Fibroblast of skin of right quadriceps (primary cell): Measurements from ENCODE around the gene AP2A2.
A peak's percentile ranks its signal among the peaks of the same experiment; 100 is the strongest.
"Not testable (repeated sequence)": the region's sequence is repeated elsewhere in the genome, so short reads cannot be mapped to it uniquely, and the experiment has no call there.

ENCODE experiments used
- DNase-seq: peaks from one replicate; pipeline ENCODE4 v3.0.0-alpha.2; 2013

AP2A2 gene

DNA sequence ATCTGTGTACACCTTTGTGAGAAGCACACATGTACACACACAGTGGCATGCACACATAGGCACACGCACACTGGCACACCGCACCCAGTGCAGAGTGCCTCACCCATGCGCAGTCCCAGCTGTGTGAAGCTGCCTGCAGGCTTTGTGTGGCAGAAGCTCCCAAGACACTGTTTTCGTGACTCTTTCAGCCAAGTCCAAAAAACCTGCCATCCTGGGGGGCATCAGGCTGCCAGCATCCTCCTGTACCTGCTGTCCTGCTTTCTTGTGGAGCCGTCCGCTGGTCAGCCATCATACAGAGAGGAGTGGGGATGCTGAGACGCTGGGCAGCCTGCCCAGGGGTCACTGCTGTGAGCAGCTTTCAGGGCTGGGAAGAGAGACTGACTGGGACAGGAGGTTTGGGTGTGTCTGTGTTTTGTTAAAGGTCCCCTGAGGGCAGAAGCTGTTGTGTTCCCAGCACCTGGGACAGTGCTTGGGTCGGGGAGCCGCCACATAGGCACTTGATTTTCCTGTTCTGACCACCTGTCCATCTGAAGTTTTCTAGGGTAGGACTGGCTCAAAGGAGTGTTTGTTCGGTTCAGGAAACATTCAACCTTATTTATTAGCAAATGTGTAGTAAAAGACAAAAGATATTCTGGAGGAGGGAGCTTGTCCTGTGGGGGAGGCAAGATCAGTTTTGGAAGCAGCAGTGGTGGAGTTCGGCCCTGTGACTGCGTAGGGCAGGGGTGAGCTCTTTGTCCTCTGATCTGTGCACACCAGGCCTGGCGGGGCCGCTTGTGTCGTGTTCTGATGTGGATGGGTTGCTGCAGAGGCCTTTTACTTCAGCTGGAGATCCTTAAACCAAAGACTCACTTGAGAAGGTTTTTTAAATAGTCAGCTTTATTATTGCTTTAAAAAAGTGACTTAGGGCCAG lies 29.7 kb downstream of the AP2A2 start:
- no peak for DNase-seq

DNA sequence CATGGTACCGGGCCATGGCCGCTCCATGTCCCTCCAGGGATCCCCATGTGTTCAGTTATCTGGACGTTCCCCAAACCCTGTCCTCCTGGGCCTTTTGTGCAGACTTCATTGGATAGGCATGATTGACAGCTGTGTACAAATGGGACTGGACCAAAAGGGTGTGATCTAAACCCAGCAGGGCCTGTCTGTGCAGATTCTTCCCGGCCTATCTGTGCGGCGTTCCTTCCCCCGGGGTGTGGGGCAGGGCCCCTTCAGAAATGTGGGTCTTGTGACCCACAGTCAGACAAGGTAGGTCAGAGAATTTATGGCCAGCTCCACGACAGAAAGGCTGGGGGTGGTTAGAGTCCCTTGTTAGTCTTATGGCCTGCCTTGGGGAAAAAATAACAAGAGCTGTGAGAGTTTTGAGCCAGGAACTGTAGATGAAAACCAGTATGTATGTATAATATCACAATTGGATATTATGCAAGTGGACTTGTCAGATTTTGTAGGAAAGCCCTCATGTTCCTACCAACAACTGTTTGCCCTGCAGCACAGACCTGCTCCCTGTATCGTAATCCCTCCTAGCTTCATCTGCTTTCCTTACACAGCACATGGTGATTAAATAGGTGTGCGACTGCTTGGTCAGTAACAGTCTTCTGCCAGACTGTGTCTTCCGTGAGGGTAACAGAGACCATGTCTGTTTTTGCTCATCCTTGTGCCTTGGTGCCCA lies 31.7 kb downstream of the AP2A2 start:
- DNase-seq, result no peak

DNA sequence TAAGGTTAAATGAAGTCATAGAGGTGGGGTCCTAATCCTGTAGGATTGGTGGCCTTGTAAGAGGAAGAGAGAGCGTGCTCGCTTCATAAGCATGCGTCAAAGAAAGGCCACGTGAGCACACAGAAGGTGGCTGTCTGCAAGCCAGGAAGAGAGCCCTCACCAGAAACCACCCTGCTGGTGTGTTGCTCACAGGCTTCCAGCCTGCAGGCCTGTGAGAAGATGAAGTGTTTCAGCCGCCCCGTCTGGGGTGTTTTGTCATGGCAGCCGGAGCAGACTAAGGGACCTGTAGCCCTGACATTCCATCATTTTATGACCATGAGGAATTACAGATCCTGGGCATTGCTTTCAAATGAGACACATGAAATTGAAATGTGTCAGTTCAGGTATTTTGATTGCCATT lies 32.4 kb downstream of the AP2A2 start:
- no peak for DNase-seq

DNA sequence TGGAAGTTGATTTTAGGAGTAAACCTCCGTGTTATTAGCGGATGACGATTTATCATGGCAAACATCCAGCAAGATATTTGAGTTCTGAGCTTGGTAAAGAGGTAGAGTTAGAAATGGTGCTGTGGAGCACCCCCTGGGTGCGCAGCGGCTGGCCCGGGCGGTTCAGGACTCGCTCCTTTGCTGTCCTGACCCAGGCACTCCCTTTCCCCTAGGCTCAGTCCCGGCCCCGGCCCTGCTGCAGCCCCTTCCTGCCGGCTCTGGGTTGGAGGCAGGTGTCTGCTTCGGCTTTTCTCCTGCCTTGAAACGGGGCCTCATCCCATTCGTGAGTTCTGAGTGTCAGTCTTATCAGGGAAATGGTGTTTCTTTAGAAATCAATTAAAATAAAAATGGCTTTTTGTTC lies 33.4 kb downstream of the AP2A2 start:
- no peak for DNase-seq

DNA sequence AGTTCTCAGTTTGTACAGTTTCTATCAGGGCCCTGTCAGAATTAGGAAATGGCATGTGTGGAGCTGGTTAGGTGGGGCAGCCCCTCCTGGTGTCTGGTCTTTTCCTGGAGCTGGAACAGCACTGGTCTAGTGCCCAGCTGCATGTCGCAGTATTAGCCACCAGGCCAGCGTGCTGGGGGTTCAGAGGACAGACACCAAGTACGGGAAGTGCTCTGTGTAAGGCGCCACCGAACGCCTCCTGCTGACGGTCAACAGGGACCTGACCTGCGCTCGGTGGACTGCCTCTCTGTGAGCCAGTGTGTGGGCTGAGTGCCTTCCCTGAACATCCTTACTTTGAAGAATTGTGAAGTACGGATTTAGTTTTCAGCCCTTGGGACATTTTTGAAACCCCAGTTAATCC lies 33.9 kb downstream of the AP2A2 start:
- DNase-seq, result no peak

DNA sequence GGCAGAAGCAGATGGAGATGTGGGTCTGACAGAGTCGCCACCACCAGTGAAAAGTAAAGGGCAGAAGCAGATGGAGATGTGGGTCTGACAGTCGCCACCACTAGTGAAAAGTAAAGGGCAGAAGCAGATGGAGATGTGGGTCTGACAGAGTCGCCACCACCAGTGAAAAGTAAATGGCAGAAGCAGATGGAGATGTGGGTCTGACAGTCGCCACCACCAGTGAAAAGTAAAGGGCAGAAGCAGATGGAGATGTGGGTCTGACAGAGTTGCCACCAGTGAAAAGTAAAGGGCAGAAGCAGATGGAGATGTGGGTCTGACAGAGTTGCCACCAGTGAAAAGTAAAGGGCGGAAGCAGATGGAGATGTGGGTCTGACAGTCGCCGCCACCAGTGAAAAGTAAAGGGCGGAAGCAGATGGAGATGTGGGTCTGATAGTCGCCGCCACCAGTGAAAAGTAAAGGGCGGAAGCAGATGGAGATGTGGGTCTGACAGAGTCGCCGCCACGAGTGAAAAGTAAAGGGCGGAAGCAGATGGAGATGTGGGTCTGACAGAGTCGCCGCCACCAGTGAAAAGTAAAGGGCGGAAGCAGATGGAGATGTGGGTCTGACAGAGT lies 35.7 kb downstream of the AP2A2 start:
- DNase-seq, result not testable (repeated sequence)

DNA sequence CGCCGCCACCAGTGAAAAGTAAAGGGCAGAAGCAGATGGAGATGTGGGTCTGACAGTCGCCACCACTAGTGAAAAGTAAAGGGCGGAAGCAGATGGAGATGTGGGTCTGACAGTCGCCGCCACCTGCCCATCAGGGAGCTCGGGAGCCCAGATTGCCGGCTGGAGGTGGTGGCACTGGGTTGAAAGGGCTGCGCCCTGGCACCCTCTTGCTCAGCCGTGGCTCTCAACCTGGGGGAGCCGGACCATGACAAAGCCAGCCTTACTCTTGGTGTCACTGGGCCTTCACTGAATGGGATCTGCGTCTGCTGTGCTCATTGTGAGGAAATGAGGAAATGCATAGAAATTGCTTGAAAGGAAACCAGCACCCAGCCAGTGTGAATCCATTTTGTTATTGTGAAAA lies 36.3 kb downstream of the AP2A2 start:
- no peak for DNase-seq

DNA sequence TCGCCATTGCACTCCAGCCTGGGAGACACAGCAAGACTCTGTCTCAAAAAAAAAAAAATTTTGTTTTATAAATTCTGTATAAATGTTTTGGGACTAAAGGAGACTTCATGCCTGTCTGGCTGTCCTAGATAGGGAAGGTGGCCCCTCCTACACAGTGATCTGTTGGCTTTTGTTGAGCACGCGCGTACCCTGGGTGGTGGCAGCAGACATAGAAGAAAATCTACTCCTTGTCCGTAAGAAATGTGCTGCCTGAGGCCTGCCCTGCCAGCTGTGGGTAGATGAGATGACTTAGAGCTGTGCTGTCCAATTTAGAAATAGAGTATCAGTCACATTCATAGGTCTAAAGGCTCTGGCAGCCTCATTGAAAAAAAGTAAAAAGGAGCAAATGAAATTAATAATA lies 37.0 kb downstream of the AP2A2 start:
- DNase-seq, result no peak

DNA sequence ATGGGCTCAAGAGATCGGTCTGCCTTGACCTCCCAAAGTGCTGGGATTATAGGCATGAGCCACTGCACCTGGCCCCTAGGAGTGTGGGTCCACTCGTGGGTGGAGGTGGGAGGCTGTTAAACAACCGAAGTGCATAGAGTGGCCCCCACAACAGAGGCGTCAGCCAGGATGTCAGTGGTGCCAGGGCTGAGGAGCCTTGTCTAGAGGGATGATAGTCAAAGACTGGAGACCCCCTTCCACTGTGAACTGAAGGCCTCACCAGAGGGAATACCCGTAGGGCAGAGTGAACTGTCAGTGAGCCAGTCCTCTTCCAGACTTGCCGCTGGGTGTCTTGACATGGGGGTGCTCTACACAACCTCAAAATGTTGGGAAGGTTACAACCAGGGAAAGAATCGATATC lies 38.2 kb downstream of the AP2A2 start:
- DNase-seq, result no peak

DNA sequence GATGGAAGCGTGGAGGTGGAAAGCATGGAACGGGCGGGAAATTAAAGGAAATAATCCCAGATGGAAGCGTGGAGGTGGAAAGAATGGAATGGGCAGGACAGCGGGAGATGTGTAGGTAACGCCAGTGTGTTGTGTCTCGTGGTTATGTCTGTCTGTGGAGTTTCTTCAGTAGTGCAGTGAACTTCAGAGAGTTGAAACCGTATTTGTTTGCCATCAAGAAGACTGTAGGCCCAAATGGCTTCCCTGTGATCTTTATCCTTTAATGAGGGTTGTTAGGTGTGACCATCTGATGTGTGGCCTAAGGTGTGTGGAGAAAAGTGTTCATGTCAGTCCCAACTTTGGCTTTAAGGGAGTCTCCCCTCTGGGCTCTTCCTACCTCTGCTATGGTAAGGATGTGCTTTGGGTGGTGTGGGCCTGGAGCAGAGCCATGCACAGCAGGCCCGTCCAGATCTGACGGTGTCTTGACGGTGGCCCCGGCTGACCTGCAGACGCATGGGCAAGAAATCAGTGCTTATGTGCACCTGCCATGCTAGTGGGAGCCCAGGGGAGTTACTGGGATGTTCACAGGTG lies 39.6 kb downstream of the AP2A2 start:
- DNase-seq, result no peak

DNA sequence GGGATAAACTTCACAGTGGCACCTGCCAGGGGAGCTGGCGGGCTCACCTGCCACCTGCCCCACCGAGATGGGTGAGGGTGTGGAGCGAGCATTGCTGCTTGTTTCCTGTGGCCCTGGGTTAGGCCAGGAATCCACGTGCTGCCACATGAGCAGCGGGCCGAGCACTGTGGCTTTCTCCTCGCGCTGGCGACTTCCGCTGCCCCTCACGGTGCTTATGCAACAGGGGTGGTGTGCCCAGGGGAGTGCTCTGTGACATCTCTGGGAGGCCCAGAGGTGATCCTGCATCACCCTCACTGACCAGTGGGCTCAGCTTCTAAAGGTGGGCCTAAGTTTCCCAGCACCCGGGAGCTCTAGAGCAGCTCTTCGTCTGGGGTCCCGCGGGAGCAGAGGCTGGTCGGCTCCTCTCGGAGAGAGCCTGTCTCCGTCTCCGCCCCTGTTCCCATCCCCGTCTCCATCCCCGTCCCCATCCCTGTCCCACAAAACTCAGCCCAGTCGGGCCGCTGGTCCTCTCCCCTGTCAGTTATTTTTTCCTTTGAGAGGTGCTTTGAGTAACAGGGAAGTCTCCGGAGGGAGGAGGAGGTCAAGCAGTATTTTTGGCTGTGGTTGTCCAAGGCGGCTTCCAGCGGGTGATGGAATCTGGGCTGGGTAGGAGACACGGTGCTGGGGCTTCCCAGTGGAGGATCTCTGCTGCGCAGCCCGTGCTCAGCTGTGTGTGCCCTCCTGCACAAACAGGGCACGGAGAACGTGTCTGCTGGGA lies 42.5 kb downstream of the AP2A2 start:
- DNase-seq, result no peak

DNA sequence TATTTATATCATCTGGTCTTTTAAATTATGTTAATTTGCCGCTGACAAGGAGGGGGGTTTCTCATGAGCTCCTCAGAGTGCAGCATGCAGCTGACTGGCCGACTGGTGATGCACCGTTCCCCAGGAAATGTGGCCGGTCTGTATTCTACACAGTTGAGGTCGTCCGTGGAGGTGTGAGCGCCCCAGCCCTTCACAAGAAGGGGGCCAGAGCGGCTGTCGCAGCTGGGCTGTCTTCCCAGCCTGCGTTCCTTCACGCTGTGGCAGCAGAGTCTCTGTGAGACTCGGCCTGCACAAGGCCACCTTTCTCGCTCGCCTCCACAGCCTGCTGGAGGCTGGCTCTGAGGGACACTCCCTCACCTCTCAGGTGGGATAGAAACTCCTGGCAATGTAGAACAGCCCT lies 43.2 kb downstream of the AP2A2 start:
- DNase-seq, result no peak

DNA sequence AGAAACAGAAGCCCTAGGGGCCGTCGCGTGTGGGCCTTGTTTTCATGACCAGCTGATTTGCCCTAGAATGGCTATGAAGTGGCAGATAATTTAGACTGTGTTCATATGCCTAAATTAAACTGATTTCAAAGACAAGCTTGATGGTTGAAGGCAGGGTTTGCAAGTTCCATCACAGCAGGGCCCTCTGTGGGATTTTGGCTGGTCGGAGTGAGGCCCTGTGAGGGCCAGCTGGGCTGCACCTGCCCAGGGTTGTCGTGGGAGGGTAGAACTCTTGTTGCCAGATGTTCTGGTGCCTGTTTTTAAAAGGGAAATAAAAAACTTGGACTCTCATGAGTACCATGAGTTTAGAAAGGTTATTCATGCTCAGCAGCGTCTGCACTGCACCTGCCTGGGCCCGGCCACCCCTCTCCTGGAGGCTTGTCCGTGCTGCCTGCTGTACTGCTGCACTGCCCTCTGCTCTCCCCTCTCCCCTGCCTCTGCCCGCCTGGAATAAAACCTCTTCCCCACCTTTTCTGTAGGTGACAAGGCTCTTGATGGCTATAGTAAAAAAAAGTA lies 44.1 kb downstream of the AP2A2 start:
- DNase-seq, result no peak

DNA sequence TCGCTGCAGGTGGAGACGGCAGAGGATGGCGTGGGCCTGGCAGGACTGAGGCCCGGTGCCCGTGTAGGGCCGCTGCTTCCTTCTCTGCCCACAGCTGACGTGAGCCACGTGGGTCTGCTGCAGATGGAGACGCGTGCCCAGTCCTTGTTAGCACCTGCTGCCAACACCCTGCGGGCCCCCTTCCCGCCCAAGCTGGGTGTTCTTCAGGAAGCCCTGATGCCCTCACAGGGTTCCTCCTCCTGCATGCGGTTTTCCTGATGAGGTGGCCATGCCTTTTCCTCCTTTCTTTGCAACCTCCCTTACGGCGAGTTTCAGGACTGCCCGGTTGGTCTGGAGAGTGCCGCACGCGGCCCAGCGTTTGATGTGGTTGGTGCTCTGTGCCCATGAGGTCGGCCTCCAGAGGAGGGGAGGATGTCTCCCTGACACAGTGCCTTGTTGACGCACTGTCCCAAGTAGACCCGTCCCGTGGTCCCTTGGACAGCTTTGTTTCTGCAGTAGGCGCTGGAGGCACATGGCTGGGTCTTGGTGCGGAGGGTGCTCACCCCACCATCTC lies 44.7 kb downstream of the AP2A2 start:
- DNase-seq, result no peak

DNA sequence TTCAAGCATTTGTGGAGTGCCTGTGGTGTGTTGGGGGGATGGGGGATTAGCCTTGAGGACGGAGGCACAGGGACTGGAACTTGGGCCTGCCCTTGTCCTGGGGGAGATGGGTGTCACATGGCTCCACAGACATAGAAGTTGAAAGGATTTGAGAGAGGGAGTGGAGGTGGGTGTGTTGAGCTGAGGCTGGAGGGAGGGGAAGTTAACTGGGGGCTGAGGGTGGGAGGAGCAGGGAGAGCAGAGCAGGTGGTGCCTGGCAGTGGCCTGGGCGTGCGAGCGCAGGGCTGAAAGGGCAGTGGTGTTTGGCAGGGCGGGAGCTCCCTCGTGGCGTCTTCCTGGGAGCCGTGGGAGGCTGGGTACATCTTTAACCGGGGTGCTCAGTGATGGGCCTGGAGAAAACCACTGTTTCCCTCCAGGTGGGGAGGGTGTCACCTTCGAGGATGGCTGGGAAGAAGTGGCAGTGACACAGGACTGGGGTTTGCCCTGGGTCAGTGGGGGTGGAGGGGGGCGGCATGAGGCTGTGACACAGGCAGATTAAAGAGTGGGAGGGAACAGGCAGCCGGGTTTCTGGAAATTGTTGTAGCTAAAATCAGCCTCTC lies 45.5 kb downstream of the AP2A2 start:
- no peak for DNase-seq

DNA sequence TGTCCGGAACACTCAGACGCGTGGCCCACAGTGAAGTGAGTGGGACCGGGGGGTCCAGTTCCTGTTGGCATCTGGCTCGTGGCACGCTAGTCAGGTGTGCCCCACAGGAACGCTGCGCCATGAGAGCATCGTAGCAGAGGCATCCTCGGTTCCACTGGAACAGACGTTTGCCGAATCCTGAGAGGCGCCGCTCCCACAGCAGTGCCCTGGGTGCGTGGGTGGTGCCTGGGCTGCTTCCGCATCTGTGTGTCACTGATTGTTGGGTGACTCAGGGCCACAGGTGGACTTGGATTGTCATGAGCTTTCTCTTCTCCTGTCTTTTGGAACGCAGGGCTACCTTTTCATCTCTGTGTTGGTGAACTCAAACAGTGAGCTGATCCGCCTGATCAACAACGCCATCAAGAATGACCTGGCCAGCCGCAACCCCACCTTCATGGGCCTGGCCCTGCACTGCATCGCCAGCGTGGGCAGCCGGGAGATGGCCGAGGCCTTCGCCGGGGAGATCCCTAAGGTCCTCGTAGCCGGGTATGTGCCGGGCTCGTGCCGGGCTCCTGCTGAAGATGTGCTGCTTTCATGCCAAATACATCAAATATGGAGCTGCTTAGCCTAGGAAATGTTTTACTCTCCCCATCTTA lies 46.2 kb downstream of the AP2A2 start:
- no peak for DNase-seq

DNA sequence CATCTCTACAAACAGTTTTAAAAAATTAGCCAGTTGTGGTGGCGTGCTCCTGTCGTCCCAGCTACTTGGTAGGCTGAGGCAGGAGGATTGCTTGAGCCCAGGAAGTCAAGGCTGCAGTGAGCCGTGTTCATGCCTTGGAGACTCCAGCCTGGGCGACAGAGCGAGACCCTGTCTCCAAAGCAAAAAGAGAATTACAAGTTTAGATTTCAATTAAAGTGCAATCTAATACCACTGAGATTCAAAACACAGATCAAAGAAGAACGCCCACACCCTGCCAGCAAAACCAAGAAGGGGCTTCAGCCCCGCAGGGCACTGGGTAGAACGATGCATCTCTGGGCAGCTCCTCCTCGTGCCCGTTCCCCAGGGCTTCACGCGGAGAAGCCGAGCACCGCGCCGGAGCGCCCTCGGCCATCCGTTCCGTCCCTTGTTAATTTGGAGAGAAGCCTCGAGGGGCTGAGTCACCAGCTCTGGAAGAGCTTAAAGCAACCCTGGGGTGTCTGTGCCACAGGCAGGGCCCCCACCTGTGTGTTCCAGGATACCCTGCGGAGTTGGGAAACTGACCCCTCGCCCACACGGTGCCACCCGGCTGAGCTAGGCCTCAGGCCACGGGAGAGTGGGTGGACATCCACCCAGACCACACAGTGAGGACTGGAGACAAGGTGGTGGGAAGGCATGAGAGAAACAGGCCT lies 47.0 kb downstream of the AP2A2 start:
- DNase-seq, result no peak

DNA sequence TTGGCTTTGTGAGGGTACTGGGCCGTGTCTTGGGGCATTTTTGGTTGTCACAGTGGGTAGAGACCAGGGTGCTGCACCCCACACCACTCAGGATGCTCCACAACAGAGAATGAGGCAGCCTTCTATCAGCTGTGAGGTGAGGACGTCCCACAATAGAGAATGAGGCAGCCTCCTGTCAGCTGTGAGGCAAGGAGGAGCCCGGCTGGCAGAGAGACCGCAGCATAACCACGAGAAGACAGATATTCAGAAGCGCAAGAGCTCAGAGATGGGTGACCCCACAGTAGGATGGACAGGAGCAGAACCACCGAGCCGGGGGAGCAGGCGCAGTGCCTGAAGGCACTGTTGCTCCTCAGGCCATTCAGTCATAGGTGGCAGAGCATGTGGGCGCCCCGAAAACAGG lies 47.6 kb downstream of the AP2A2 start:
- DNase-seq, result no peak

DNA sequence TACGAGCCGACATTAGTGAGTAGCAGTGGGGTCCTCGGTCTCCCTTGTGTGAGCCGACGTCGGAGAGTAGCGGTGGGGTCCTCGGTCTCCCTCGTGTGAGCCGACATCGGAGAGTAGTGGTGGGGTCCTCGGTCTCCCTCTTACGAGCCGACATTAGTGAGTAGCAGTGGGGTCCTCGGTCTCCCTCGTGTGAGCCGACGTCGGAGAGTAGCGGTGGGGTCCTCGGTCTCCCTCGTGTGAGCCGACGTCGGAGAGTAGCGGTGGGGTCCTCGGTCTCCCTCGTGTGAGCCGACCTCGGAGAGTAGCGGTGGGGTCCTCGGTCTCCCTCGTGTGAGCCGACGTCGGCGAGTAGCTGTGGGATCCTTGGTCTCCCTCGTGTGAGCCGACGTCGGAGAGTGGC lies 49.7 kb downstream of the AP2A2 start:
- DNase-seq, result not testable (repeated sequence)

DNA sequence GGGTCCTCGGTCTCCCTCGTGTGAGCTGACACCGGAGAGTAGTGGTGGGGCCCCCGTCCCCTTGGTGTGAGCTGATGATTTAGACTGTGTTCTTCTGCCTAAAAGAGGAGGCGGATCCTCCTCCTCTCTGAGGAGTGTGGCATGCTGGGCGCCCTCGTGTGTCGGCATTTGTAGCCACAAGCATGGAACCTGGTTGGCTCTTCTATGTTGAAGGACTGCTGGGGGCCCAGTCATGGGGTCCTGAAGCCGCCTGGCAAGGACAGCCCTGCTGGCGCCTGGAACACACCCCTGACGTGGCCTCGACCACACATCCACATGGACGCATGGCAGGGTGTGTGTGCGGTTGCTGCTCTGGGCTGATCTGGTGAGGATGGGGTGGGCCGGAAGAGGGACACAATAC lies 50.2 kb downstream of the AP2A2 start:
- DNase-seq, result peak; percentile 37
